ENCODE measurements around the gene ERI3.
A peak's percentile ranks its signal among the peaks of the same experiment; 100 is the strongest.

ERI3 gene

DNA sequence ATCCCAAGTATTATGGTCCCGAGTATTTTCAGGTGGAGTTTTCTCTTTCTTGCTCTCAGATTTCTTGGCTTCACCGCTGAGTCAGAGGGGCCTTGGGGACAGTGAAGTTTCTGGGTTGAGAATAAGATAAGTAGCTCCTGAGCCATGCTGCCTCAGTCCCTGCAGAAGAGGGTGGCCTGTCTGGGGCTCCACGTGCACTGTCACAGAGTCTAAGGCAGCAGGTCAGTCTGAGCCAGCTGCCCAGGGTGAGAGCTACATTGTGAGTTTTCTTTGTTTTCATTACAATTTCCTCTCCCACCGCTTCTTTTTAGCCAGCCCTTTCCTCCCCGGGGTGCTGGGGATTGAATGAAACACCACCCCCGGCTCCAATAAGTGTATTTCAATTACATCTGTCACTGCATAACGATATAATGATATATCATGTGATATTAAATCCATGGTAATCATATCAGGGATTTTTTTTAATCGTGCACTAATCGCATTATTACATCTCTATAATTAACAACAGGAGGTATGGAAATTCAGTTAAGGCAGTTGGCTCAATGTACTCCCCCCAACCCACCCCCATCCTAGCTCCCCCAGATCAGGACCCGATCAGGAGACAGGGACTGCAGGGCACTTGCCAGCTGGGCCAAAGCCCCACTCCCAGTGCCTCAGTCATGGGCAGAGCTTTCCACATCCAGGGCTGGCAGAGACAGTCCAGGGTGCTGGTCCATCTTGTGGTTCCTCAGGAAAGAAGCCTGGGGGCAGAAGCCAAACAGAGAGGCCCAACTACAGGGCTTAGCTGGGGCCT is 98.1 kb downstream of the ERI3 start:
- DNase-seq, result peak in 1 of 2 experiments; percentile 25

DNA sequence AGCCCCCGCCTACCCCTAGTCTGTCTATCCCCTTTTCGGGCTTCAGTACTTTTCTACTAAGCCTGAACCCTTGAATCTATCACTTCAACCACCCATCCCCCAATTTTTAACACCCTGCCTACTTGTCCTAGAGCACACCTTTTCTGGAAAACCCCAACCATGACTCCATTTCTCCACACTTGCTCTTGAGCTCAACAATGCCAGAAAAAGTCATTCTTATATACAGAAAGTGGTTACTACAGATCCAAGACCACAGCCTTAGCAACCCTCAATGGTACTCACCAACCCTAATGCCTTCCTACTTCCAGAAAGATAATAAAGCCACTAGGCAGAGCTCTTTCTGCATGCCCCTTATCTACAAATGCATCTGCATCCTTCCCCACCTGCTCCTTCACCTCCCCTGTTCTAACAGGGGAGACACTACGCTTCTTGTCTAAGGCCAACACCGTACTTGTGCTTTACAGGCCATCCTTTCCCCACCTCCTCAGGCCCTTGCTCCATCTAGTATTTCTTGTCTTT is 100.6 kb downstream of the ERI3 start:
- no peak for DNase-seq

DNA sequence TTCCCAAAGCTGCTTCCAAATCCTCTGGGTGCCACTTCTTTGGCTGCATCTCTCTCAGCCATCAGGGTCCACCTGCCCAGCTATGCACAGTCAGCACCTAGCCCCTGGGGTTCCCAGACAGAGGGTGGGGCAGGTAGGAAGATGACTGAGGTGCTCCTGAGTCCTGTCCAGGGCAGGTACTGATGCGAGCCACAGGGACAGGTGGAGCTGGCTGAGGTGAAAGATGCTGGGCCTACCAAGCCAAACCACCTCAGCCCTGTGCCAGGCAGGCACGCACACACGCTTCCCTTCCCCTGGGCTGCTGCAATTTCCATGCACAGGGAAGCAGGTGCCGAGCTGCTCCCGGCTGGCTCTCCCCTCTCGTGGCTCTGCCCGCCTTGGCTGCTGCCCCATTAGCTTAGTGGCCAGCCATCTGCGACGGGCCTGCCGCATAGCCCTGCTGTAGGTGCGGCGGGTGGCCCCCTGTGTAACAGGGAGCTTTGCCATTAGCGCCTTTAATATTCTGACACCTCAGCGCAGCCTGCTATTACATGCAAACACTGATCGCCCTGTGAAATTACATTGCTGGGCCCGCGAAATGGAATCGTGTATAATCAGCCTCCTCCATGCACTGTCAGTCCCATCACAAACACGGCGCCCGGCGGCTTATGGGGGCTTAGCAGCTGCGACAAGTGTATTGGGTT is 102.9 kb downstream of the ERI3 start:
- DNase-seq, result peak; percentile 65 to 84

DNA sequence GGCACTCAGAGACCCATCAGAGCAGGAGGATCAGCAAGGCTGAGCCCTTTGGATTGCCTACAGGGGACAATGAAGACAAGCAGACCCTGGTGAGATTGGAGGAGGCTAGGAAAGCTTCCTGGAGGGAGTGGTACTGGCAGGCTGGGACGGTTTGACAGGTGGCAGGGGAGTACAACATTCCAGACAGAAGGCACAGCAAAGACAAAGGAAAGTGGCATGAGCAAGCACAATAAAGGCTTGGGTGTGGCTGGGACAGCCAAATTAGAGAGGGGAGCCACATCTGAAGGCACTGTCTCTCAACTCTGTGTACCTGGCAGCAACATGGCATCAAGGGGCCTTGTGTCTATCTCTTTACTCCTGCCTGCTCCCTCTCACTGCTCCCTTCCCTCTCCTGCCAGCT is 103.6 kb downstream of the ERI3 start:
- DNase-seq, result no peak

DNA sequence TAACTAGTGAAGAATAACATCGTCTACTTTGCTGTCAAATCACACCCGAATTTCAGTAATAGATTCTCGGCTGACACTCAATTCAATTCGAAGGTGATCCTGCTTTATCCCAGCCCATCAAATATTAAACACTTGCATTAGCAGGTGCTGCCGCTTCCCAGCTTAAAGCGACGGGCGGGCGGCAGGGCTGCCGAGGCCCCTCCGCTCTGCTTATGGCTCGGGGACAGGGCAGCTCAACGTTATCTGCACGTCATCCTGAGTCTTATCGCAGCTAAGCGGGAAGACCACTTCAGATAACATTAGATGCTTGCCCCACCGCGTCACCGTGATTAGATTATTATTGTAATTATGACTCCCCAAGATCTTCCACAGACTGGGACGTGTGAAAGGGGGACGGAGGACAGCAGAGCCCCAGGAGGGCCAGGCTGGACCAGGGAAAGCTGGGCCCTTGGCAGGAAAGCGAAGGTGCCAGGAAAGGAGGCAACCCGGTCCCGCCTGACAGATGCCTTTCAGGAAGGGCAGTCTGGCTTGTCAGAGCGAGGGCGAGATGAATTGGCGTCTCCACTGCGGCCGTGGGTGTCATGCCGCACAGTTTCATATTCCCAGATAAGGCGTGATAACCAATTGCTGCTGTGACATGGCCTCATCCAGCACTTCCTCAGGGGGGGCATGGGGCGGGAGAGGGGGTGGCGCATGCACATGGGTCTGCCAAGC is 104.8 kb downstream of the ERI3 start:
- DNase-seq, result no peak

DNA sequence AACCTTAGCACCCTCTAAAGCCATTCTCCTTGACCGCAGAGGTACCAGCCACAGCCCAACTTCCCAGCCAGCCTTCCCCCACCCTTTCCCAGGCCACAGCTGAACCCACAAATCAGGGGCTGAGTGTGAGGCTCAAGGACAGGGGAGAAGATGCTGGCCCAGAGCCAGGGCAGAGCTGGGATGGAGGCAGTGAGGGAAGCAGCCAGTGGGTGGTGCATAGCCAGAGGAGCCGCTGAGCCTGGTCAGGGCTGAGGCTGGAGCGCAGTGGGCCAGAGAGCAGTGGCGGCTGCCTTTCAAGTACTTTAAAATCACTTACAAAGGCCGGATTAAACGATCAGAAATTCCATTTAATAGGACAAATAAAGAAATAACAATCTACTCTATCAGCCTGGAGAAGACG is 105.5 kb downstream of the ERI3 start:
- peak in 1 of 2 experiments; percentile 37 for DNase-seq

DNA sequence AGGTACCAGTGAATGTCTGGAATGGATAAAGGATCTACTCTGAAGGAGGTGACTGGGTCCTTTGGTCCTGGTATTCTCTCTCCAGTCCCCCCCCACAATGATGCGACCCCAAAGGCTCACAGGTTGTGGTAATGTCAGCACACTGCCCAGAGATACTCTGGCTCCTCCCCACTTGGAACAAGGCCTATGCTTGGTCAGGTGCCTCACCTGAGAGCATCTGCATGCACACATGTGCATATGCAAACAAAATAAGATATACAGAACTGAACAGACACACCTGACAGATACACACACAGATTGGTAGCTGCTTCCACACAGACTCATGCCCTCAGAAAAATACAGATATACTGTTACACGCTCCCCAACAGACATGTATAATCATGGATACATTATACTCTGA is 108.3 kb downstream of the ERI3 start:
- DNase-seq, result no peak

DNA sequence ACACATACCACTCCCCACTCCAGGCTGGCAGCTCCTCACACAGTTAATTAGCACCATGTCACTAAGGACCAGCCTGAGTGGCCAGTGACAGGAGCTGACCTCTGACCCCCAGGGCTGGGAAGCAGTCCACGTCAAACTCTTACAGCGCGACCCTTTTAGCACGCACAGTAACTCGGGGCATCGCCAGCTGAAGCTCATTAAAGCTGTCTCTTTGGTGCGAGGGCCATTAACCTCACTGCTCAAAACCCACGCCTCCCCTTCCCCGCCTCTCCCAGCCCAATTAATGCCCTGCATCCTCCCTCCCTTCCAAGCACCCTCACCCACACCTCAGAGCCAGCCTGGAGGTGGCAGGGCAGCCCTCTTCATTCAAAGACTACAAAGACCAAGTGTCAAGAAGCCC is 110.1 kb downstream of the ERI3 start:
- no peak for DNase-seq

DNA sequence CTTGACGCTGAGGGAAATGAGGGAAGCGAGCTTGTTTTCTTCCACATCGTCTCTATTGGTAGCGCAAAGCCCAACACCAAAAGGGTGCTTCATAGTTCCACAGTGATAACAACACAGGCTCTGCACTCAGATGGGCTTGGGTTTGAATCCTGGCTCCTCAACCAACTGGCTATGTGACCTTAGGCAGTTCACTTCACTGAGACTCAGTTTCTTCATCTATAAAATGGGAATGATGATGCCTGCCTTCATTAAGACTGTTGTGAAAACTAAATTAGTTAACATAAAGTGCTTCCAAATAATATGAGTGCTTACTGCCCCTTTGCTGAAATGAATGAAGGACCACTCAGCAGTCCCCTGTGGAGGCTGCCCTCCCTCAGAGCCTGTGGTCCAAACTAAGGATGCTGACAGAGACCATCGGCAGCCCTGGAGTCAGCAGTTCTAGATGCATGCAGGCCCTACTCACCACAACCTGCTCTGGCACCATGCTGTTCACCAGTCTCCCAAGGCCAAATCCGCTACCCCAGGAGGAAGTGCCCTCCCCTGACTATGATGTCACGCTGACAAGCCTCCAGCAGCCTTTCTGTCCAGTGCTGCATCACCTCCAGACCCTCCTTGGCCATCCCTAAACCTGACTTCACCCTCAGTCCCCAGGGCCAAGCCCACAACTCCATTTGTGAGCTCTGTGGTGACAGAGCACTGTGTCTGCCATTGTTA is 111.1 kb downstream of the ERI3 start:
- no peak for DNase-seq

DNA sequence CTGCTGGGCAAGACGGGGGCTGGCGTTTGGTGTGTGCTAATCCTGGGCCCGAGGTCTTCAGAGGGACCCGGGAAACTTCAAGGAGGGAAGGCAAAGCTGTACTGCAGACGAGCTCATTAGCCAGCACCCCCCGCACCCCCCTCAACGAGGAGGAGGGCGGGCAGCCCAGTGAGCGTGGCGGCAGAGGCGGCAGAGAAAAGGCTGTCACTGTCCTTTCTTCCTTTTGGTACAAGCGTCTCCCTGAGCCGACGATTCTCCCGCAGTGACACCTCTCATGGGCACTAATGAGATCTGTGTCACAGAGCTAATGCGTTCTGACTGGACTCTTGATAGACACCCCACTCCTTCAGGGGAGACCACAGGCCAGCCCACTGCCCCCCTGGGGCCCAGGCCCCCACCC is 112.3 kb downstream of the ERI3 start:
- no peak for DNase-seq

DNA sequence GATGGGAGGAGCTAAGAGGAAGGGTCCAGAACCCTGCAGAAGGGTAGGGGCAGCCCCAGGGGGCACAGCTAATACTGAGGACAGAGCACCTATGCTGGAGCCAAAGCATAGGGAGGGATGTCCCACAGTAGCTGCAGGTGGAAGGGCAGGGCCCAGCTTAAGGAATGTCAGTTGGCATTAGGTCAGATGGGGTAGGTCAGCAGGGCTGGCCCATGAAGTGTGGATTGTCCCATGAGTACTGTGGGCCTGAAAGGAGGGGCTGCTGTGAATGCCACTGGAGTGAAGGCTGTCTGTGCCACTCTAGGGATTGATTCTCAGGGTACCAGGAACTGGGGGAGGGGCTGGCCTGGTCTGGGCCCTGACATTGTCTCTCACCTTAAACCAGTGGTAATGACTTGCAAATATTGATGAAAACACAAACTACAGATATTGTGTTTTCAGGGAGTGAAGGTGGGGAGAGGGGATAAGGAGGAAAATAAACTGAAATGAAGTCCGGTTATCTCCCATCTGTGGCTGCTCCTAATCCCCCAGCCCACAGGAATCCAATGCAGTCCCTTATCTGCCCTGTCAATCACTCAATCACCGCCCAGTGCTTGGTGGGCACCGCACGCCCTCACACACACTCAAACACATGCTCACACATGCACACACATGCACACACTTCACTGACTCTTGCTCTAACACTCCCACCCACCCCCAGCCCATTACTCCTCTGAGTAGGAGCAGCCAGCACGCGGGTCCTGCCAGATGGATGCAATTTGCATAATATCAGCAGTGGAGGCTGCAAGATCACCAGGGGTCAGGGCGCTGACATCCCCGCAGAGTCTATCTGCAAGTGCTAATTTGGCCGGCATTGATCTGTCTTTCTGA is 114.0 kb downstream of the ERI3 start:
- DNase-seq, result peak in 1 of 2 experiments; percentile 42

DNA sequence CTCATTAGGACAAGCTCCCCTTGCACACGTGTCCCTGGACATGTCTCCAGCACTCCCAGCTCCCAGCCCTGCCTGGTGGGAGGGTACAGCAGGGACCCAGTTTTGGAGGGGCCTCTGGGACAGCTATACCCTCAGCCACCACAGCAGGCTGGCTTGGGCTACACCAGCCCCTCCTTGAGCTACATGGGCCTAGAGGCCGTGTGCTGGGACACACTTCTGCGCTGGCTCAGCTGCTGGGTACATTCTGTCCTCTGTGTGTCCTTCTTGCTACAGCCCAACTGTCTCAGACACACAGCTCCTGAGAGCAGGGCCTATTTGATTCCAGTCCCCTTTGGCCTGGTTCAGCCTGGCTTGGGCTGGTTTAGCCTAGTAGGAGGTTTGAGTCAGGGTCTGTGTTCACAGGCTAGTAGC is 115.1 kb downstream of the ERI3 start:
- no peak for DNase-seq

DNA sequence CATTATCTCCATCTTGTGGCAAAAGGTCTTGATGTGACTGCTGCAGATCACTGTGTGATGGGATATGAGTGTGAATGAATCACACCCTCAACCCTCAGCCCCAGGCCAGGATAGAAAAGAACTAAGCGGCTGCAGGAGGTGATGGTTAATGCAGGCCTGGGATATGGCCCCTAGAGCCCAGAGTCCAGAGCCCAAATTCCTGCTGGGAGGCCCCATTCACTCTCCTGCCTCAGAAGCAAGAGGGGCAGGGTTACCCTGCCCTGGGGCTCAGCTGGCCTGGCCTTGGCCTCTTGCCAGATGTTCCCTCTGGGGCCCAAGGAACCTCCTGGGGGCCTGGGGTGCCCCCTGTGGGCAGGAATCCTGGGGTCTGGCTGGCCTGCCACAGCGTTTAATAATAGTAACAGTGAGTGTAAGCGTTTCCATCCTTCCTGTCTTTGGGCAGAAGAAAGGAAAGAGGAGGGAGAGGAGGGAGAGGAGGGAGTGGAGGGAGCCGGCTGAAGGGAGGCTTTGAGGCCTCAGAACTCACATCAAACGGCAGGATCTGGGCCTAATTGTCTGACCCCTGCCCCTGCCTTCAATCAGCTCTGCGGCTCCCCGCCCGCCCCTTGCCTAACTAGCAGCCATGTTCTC is 115.6 kb downstream of the ERI3 start:
- DNase-seq, result no peak

DNA sequence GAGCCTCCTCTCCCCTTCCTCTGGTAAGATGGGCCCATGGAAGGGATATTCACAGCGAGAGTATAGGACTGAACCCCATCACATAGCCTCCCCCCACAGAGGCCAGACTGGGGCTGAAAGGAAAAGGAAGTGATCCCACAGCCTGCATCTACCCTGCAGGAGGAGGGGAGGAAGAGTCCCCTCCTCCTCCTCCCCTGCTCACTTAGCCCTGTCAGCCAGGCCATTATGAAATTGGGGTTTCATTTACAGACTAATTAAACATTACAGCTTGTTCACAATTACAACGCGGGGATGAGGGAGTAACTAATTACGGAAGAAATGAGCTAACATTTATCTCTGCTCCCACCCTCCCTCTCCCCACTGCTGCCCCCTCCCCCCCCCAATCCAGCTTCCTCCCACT is 116.4 kb downstream of the ERI3 start:
- no peak for DNase-seq

DNA sequence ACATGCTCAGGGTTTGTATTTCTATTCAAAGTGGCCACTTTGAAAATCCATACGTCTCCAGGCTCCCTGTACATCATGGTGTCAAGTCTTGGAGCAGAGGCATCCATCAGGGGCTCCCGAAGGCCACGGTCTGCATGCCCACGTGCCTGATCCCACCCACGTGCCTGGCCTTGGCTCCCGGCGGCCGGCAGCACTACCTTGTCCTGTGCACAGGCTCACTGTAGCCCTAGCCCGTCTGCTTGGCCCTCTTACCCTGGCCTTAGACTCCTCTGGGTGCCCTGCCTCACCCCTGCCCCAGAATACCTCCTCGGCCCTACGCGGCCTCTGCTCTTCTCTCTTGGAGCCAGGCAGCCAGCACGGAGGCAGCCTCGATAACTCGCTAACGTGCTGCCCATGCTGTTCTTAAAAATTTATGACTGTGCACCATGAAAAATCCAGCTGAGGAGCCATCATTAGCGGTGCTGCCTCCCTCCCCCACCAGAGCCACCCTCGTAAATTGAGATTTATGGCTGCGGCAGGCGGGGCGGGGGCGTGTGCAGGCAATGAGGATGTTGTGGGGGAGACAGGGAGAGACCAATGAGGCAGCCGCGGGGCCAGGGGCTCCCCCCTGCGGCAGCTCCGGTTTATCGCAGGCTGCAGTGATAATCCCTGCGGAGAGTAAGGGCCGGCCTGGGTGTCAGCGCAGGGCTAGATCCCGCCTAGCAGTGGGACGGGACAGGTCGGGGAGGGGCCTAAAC is 117.2 kb downstream of the ERI3 start:
- DNase-seq, result peak in 1 of 2 experiments; percentile 22

DNA sequence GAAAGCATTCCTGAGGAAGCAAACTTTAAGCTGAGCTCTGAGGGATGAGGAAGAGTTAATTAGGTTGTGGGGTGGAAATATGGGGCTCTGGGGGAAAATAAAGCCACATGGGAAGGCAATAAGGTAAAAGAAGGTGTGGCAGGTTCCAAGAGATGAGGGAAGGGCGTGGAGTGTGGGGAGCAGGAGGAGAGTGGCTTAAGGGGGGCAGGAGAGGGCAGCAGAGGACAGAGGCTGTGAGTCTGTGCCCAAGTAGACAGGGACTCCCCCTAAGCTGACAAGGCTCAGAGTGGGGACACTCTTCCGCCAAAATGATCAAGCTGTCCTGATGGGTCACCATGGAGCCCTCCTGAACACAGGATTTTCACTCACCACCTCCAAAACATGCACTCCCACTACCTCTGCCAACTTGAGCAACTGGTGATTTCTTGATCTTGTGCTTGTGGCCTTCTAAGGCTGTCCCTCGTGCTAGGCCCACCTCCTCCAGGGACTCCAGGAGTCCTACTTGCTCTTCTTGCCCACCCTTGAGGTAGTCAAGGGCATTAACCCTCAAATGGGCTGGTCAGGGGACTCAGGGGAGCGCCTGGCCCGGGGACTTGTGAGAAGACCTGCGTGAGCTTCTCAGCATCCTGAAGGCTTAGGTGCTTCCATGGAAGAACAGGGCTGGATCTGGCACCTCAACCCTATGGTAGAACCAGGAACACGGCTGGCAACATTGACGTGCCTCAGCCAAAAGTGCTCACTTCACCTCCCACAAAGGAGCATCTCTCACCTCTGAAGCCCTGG is 118.4 kb downstream of the ERI3 start:
- no peak for DNase-seq

DNA sequence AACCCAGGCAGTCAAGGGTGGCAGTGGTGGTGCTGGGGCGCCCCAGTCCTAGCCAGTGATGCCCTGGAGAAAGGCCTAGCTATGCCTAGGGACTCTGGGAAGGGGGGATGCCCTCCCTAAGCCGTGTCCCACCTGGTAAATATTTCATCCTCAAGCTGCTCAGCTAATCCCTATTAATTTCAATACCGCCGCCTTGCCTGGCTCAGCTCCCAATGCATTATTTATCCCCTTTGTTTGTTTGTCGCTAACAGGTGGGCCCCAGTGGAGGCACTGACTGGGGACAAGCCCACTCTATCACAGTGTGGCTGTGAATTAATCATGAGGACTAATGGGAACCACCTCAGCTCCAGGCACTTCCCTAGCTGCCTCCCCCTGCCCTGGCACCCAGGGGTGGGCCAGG is 119.2 kb downstream of the ERI3 start:
- peak; percentile 18 to 68 for DNase-seq

DNA sequence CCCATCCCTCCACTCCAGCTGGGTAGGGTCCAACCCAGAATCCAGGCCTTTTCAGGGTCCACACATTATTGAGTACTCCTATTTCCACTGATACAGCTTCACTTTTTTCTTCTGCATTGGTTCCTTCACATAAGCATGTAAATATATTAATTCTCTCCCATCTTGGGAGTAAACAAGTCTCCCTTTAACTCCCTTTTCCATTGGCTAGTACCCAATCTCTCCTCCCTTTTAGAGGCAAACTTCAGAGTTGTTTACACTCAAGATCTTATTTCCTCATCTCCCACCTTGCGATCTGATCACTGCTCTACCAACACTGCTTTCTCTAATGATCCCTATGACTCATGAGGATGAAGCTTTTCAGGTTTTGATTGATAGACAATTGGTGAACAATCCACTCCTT is 121.5 kb downstream of the ERI3 start:
- no peak for DNase-seq

DNA sequence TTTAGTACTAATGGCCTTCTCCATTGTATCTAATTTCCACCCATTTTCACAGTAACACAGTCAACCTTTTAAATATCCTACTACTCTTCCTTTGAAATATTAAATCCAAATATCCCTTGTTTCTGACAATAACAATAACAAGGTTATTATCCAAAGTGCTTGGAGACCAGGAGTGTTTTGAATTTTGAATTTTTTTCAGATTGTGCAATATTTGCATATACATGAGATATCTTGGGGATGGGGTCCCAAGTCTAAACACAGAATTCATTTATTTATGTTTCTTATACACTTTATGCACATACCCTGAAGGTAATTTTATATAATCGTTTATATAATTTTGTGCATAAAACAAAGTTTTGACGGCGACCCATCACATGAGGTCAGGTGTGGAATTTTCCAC is 124.3 kb downstream of the ERI3 start:
- no peak for DNase-seq

Measured in NCI-H524 (cell line).